Measurements from ENCODE around the gene ZFYVE28. TPM values are rescaled to one million over a fixed set of nuclear protein-coding genes. Genes with fewer than 3 reads are reported as not detected.
A peak's percentile ranks its signal among the peaks of the same experiment; 100 is the strongest.

Gene ZFYVE28
- total and polyA plus RNA-seq, 2 donors (not counting 1 experiment from before 2014, with no cell fraction given), result 5.8 to 12.1 TPM

DNA sequence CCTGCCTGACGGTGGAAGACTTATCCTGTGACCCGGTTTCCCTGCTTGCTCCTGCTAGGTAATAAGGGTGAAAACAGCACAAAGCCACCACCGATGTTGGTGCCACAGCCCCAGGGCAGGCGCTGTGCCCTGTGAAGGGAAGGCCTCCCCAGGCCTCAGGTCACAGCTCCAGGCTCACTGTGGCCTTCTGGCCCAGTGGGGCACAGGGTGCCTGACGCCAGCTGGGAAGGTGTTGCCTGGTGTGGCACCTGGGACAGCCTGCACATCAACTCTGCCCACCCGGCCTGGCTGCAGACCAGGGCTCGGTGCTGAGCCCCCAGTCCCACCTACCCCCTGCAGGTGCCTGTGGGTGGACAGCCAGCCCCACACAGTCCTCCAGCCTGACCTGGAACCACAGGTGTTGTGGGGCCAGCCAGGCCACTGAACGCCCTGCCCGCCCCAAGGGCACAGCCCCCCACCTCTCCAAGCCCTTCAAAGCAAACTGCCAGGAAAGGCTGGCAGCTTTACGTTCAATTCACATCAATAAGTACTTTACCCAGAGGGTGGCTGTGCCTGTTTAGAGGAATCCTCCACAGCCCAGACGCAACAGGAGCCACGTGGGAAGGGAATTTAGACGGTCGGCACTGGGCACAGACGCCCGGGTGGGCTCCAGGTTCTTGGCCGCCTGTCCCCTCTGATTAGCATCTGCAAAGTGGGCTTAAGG, 54.3 kb downstream of the ZFYVE28 start:
- Histone ChIP-seq H3K36me3 (replicated peaks in 1 of 2; ENCODE audit: control extremely low read depth in 1 of 2, control insufficient read depth in 1 of 2, extremely low read depth in 1 of 2, insufficient read depth in 2 of 2, low read length in 1 of 2) (no peaks in the 10 kb centered on the region), H3K27ac (ENCODE audit: low read length in 2 of 2) (peak overlapping the region in 1 of 2 donors; percentile 54), H3K4me2 (replicated peaks; ENCODE audit: low read depth, low read length, poor library complexity, severe bottlenecking) (peak overlapping the region; percentile 71), H3K4me1 (ENCODE audit: control insufficient read depth in 2 of 2, insufficient read depth in 2 of 2, low read length in 2 of 2) (peaks cover 7 to 8% of the 10 kb centered on the region in 2 donors), H2AFZ (ENCODE audit: insufficient read depth, low read depth, low read length, poor library complexity, severe bottlenecking) (peak overlapping the region; percentile 62), H3K27me3 (replicated peaks in 1 of 4; ENCODE audit: control extremely low read depth in 1 of 4, control insufficient read depth in 3 of 4, insufficient read depth in 4 of 4, low read length in 3 of 4) (no peaks in the 10 kb centered on the region), H3K79me2 (ENCODE audit: control insufficient read depth, insufficient read depth, low read length) (no peaks in the 10 kb centered on the region), H3K4me3 (ENCODE audit: control extremely low read depth in 1 of 5, extremely low read depth in 1 of 5, insufficient read depth in 1 of 5, low read depth in 2 of 5, low read length in 4 of 5) (peak overlapping the region in 4 of 5 experiments; percentile 51 to 61 (median 56)), H3K9ac (ENCODE audit: low read length) (peak overlapping the region; percentile 59), H3K9me3 (ENCODE audit: control extremely low read depth in 1 of 3, control insufficient read depth in 2 of 3, insufficient read depth in 1 of 3, low read length in 2 of 3) (peaks cover 0 to 6% (median 5%) of the 10 kb centered on the region in 3 donors), H4K20me1 (ENCODE audit: control insufficient read depth, insufficient read depth, low read length, poor library complexity, severe bottlenecking) (no peaks in the 10 kb centered on the region)
- Mint-ChIP-seq H3K4me3 (peak overlapping the region; percentile 67), H3K4me1 (peaks cover 4% of the 10 kb centered on the region), H3K9me3 (ENCODE audit: insufficient read depth) (no peaks in the 10 kb centered on the region), H3K27ac (peak overlapping the region; percentile 37), H3K27me3 (no peaks in the 10 kb centered on the region)
- intact Hi-C loops (cut with micrococcal nuclease), result no loop called here
- CTCF ChIA-PET, result no interaction called here
- DNase-seq (no peak), ATAC-seq (ENCODE audit: low read depth) (peak; percentile 9)
- WGBS (ENCODE audit: insufficient coverage), result 79% methylated on average over 14 of the region's 17 CpGs
- no peak for TF ChIP-seq EZH2 (IDR thresholded peaks at IDR 0.05; ENCODE audit: borderline replicate concordance, insufficient read depth, low read depth, low read length, poor library complexity, severe bottlenecking)
- TF ChIP-seq, protein P1, sequence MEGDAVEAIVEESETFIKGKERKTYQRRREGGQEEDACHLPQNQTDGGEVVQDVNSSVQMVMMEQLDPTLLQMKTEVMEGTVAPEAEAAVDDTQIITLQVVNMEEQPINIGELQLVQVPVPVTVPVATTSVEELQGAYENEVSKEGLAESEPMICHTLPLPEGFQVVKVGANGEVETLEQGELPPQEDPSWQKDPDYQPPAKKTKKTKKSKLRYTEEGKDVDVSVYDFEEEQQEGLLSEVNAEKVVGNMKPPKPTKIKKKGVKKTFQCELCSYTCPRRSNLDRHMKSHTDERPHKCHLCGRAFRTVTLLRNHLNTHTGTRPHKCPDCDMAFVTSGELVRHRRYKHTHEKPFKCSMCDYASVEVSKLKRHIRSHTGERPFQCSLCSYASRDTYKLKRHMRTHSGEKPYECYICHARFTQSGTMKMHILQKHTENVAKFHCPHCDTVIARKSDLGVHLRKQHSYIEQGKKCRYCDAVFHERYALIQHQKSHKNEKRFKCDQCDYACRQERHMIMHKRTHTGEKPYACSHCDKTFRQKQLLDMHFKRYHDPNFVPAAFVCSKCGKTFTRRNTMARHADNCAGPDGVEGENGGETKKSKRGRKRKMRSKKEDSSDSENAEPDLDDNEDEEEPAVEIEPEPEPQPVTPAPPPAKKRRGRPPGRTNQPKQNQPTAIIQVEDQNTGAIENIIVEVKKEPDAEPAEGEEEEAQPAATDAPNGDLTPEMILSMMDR (IDR thresholded peaks at IDR 0.05), result no peak
- POLR2A ChIA-PET, result no interaction called here

DNA sequence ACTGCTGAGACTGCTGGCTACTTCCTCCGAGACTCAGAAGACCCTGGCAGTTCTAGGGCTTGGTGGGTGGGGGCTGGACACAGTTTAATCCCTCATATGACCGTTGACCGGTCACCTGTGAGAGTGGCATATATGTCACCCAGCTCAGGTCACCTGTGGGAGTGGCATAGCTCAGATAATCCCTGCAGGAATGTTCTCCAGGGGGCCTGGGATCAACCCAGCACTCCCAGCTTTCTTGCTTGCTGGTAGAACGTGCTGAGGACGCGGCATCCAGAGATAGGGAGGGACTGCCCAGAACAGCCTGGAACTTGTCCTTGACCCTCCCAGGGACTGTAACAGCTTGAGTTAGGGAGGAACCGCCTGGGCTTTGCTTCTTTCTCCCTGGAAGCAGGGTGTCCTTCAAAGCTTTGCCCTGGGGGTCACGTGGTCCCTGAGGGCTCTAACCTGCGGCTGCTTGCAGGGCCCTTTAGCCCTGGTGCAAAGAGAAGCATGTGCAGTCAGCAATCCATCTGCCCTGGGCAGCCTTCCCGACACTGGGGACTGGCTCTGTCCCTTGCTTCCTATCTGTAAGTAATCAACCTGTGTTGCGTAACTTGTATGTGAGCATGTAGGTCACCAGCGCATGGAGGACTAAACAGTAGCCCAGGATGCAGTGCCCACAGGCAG, 55.3 kb downstream of the ZFYVE28 start:
- H3K9ac ChIP-seq (ENCODE audit: low read length), result no peak overlapping the region
- Mint-ChIP-seq H3K27me3 (no peaks in the 10 kb centered on the region), H3K4me1 (peaks cover 4% of the 10 kb centered on the region), H3K9me3 (ENCODE audit: insufficient read depth) (no peaks in the 10 kb centered on the region), H3K27ac (no peak overlapping the region), H3K4me3 (no peak overlapping the region)
- TF ChIP-seq EZH2 (IDR thresholded peaks at IDR 0.05; ENCODE audit: borderline replicate concordance, insufficient read depth, low read depth, low read length, poor library complexity, severe bottlenecking), result no peak
- TF ChIP-seq, protein P1 (IDR thresholded peaks at IDR 0.05), result no peak
- 95% methylated on average over 12 of the region's 12 CpGs for WGBS (ENCODE audit: insufficient coverage)
- no peaks in the 10 kb centered on the region for H3K79me2 ChIP-seq (ENCODE audit: control insufficient read depth, insufficient read depth, low read length)
- no peak overlapping the region for H2AFZ ChIP-seq (ENCODE audit: insufficient read depth, low read depth, low read length, poor library complexity, severe bottlenecking)
- POLR2A ChIA-PET, result no interaction called here
- DNase-seq (no peak), ATAC-seq (ENCODE audit: low read depth) (no peak)
- no peak overlapping the region for H3K27ac ChIP-seq (ENCODE audit: low read length in 2 of 2)
- intact Hi-C loops (cut with micrococcal nuclease), result no loop called here
- H3K4me3 ChIP-seq (ENCODE audit: control extremely low read depth in 1 of 5, extremely low read depth in 1 of 5, insufficient read depth in 1 of 5, low read depth in 2 of 5, low read length in 4 of 5), result no peak overlapping the region
- H3K36me3 ChIP-seq (replicated peaks in 1 of 2; ENCODE audit: control extremely low read depth in 1 of 2, control insufficient read depth in 1 of 2, extremely low read depth in 1 of 2, insufficient read depth in 2 of 2, low read length in 1 of 2), result no peaks in the 10 kb centered on the region
- no peak overlapping the region for H3K4me2 ChIP-seq (replicated peaks; ENCODE audit: low read depth, low read length, poor library complexity, severe bottlenecking)
- H4K20me1 ChIP-seq (ENCODE audit: control insufficient read depth, insufficient read depth, low read length, poor library complexity, severe bottlenecking), result no peaks in the 10 kb centered on the region
- H3K27me3 ChIP-seq (replicated peaks in 1 of 4; ENCODE audit: control extremely low read depth in 1 of 4, control insufficient read depth in 3 of 4, insufficient read depth in 4 of 4, low read length in 3 of 4), result no peaks in the 10 kb centered on the region
- CTCF ChIA-PET, result no interaction called here
- no peaks in the 10 kb centered on the region for H3K9me3 ChIP-seq (ENCODE audit: control extremely low read depth in 1 of 3, control insufficient read depth in 2 of 3, insufficient read depth in 1 of 3, low read length in 2 of 3)
- H3K4me1 ChIP-seq (ENCODE audit: control insufficient read depth in 2 of 2, insufficient read depth in 2 of 2, low read length in 2 of 2), result peaks cover 7 to 8% of the 10 kb centered on the region in 2 donors

Data from B cell (primary cell).